Testis (tissue), 5 donors: ENCODE measurements around the gene CCL14. TPM values are rescaled to one million over a fixed set of nuclear protein-coding genes. Genes with fewer than 3 reads are reported as not detected.

Experiments
- DNase-seq: peaks from one replicate; pipeline ENCODE4 v3.0.0-alpha.2; 2019
- H3K27ac ChIP-seq, 2 donors: fragments of 200-600 bp; sonication (generic); one replicate each; pipeline ENCODE4 v1.5.1; 2019
- H3K27me3 ChIP-seq: fragments of 200-600 bp; sonication (generic); one replicate; pipeline ENCODE4 v1.5.1; 2019
- H3K36me3 ChIP-seq: fragments of 200-600 bp; sonication (generic); one replicate; pipeline ENCODE4 v1.5.1; 2017; ENCODE audit warnings: low read depth; ENCODE audit errors: missing control alignments
- H3K4me1 ChIP-seq: fragments of 200-600 bp; sonication (generic); one replicate; pipeline ENCODE4 v1.5.1; 2019
- H3K4me3 ChIP-seq, 2 donors: fragments of 200-600 bp; sonication (generic); one replicate each; pipeline ENCODE4 v1.5.1; 2017 to 2019
- H3K9me3 ChIP-seq: fragments of 200-600 bp; sonication (generic); one replicate; pipeline ENCODE4 v1.5.1; 2017
- POLR2A ChIP-seq: fragments of 450-650 bp; IDR thresholded peaks from one replicate; pipeline ENCODE4 v1.6.1; 2017; ENCODE audit warnings: antibody characterized with exemption, mild to moderate bottlenecking, moderate library complexity
- WGBS, 2 donors: methylation state at CpG; one replicate each; pipeline ENCODE4 v1.1.5; 2018; 5-methylcytosine and 5-hydroxymethylcytosine counted together
- intact Hi-C: fragments of 100-400 bp; cut with DNase I; formaldehyde crosslinking; loops from one replicate; pipeline ENCODE4 v1.15.1; 2023; ENCODE audit warnings: low total_unique reads
- long read RNA-seq, 2 donors: transcript quantifications; one replicate each; lab custom pipeline, GENCODE V29; 2026
- polyA plus RNA-seq: library from polyadenylated mRNA; stranded (reverse); fragments of 350-450 nt; fragmentation: Illumina TruSeq; extraction: RNeasy Lipid Tissue Mini Kit (QIAGEN cat#74804); gene quantifications from one replicate; pipeline ENCODE4 v1.2.3, GENCODE V29; 2014; ENCODE audit warnings: low read depth, low replicate concordance; ENCODE audit not compliant: insufficient read depth
- total RNA-seq, 2 donors: library from RNA; depleted of rRNA; stranded (reverse); fragments of >200 nt; gene quantifications; one replicate each; pipeline ENCODE4 v1.2.3, GENCODE V29; 2016
- TF ChIP-seq, protein P1 (sequence below), 3 experiments: fragments of 450-650 bp in 2 of 3; fragments of 200-600 bp in 1 of 3; sonication (generic) in 1 of 3; IDR thresholded peaks; one replicate each; pipeline ENCODE4 v1.5.1; 2016 to 2019; ENCODE audit warnings: antibody characterized with exemption in 3 of 3, mild to moderate bottlenecking in 2 of 3, moderate library complexity in 1 of 3

CCL14 gene
- total RNA-seq (10 to 100 TPM; 11.4 to 12.3 TPM), polyA plus RNA-seq (57.5 TPM)
- long read RNA-seq, donor 1, transcript CCL14-202 (3 exons, 898 nt), result major isoform, 8 of 10 reads
- long read RNA-seq, donor 1, partial matches to known transcripts, result 0 of 10 reads
- long read RNA-seq, donor 1, other reads (novel, unspliced or antisense), result 0 of 10 reads
- long read RNA-seq, donor 2, partial matches to known transcripts, result 0 of 5 reads
- long read RNA-seq, donor 2, other reads (novel, unspliced or antisense), result 0 of 5 reads

DNA sequence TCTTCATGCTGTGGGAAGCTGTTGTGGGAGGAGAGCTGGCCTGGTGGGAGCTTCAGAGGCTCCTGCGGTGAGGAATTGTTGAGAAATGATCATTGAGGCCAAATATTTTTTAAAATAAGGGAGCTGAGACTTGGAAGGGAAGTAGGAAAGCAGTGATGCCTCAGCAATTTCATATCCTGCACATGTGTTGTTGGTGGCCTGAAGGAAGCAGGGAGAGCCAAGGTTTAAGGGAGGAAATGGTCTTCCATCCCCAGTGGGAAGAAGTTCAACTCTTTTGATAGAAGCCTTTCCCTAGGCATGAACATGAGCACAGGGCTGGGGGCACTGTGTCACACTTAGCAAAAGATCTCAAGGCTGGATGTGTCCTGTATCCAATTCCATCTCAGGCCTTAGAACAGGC lies at the start of gene CCL14:
Gene CCL14 (minus strand): TSS at position 87 of the 400 bp plus-strand sequence. CDS start 80 bp downstream, at position 7.
- H3K27ac ChIP-seq, result no peak within 1 kb of the TSS
- H3K4me1 ChIP-seq, result no peaks in the 10 kb centered on the region
- intact Hi-C loops, result no loop called here
- no peaks in the 10 kb centered on the region for H3K9me3 ChIP-seq
- no peak within 1 kb of the TSS for H3K4me3 ChIP-seq
- TF ChIP-seq, protein P1, sequence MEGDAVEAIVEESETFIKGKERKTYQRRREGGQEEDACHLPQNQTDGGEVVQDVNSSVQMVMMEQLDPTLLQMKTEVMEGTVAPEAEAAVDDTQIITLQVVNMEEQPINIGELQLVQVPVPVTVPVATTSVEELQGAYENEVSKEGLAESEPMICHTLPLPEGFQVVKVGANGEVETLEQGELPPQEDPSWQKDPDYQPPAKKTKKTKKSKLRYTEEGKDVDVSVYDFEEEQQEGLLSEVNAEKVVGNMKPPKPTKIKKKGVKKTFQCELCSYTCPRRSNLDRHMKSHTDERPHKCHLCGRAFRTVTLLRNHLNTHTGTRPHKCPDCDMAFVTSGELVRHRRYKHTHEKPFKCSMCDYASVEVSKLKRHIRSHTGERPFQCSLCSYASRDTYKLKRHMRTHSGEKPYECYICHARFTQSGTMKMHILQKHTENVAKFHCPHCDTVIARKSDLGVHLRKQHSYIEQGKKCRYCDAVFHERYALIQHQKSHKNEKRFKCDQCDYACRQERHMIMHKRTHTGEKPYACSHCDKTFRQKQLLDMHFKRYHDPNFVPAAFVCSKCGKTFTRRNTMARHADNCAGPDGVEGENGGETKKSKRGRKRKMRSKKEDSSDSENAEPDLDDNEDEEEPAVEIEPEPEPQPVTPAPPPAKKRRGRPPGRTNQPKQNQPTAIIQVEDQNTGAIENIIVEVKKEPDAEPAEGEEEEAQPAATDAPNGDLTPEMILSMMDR (IDR thresholded peaks at IDR 0.05), result no peak
- no peak for TF ChIP-seq POLR2A
- no peak for DNase-seq
- H3K36me3 ChIP-seq, result no peaks in the 10 kb centered on the region
- H3K27me3 ChIP-seq, result no peaks in the 10 kb centered on the region
- 61 to 76% methylated on average over 1 of the region's 1 CpG for WGBS, 2 donors

DNA sequence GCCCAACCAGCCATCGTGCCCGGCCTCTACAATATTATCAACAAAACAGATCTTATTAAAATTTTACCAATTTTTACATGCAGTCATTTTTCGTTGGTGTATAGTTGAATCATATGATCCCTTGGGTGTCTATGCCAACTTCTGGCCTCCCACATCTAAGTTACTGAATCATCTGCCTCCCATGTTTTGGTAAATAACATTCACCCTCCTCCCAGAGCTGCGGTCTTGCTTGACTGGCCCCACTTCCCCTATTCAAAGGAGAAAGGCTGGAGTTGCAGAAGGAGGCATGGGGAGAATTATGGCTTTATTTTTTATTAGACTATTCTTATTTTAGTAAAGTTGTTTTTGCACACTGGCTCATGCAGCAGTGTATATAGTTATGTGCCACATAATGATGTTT lies 49.7 kb upstream of the CCL14 start:
- H3K9me3 ChIP-seq, result no peaks in the 10 kb centered on the region
- no peaks in the 10 kb centered on the region for H3K27me3 ChIP-seq
- no peaks in the 10 kb centered on the region for H3K36me3 ChIP-seq
- WGBS, 2 donors, result 87 to 95% methylated on average over 4 of the region's 4 CpGs
- intact Hi-C loops, result no loop called here
- no peak for DNase-seq
- no peak overlapping the region for H3K4me3 ChIP-seq
- H3K4me1 ChIP-seq, result no peaks in the 10 kb centered on the region
- H3K27ac ChIP-seq, result no peak overlapping the region
- TF ChIP-seq, protein P1 (IDR thresholded peaks at IDR 0.05), result no peak
- no peak for TF ChIP-seq POLR2A

DNA sequence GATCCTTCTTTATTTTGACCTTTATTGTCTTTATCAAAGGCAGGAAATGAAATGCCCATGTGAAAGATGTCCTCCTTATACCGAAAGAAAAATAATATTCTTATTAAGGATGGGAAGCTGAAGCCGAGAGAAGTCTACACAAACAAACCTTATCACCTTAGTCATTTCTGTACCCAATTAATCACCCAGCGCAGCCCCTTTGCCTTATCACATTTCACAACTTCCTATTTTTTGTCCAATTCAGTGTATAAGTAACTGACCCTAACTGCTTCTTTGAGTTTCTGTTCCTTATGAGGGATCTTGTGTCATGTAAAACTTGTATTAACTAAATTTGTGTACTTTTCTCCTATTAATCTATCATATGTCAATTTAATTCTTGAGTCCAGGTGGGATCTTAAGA lies 47.6 kb upstream of the CCL14 start:
- H3K27me3 ChIP-seq, result no peaks in the 10 kb centered on the region
- H3K27ac ChIP-seq, result no peak overlapping the region
- H3K4me3 ChIP-seq, result no peak overlapping the region
- H3K36me3 ChIP-seq, result no peaks in the 10 kb centered on the region
- no peak for TF ChIP-seq POLR2A
- TF ChIP-seq, protein P1 (IDR thresholded peaks at IDR 0.05), result no peak
- no peak for DNase-seq
- H3K4me1 ChIP-seq, result no peaks in the 10 kb centered on the region
- 33 to 34% methylated on average over 3 of the region's 3 CpGs for WGBS, 2 donors
- intact Hi-C loops, result no loop called here
- no peaks in the 10 kb centered on the region for H3K9me3 ChIP-seq

DNA sequence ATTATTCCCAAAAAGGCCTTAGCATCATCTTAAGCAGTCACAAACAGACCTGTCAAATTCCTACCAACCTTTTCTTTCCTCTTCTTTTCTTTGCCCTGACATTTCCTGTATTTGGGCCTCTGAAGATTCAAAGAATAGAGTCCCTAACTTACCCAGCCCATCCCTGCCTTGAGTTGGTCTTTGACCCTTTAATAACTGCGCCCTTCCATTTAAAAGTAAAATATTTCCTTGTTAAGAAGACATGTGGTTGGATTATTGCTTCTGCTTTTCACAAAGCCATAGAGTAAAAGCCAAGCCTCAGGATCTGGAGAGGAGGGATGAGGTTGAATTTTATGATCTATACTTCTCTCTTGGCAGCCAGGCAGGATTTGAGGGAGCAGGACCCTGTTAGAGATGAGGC lies 44.4 kb upstream of the CCL14 start:
- Histone ChIP-seq H3K36me3 (no peaks in the 10 kb centered on the region), H3K4me1 (no peaks in the 10 kb centered on the region), H3K9me3 (no peaks in the 10 kb centered on the region), H3K27ac (no peak overlapping the region), H3K27me3 (no peaks in the 10 kb centered on the region), H3K4me3 (no peak overlapping the region)
- TF ChIP-seq, protein P1 (IDR thresholded peaks at IDR 0.05), result no peak
- TF ChIP-seq POLR2A, result no peak
- intact Hi-C loops, result no loop called here
- DNase-seq, result no peak
- WGBS, 2 donors, result 83 to 100% methylated on average over 1 of the region's 1 CpG

DNA sequence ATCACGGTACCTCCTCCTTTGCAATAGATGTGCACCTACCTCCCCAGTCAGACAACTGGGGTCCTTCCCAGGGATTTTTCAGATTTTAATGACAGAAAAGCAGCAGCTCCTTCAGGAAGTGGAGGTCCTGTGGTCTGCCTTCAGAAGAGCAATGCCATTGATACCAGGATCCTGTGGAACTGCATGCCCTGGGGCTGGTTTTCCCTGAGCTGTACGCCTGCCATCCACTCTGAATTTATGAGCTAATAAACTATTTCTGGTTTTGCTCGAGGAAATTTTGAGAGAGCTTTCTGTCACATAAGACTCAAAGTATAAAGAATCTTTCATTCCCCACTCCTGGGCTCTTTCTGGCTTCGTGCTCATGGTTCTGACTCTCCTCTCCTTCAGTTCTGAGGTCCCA lies 41.2 kb upstream of the CCL14 start:
- no peak for DNase-seq
- TF ChIP-seq, protein P1 (IDR thresholded peaks at IDR 0.05), result no peak
- TF ChIP-seq POLR2A, result no peak
- 53 to 67% methylated on average over 4 of the region's 4 CpGs for WGBS, 2 donors

More for the DNA sequence above, 41.2 kb upstream of the CCL14 start:
- intact Hi-C loops, result no loop called here
- Histone ChIP-seq H3K4me3 (no peak overlapping the region), H3K36me3 (no peaks in the 10 kb centered on the region), H3K4me1 (no peaks in the 10 kb centered on the region), H3K9me3 (no peaks in the 10 kb centered on the region), H3K27ac (no peak overlapping the region), H3K27me3 (no peaks in the 10 kb centered on the region)
